Heart left ventricle (tissue), 13 donors: ENCODE results near the gene MYL1.

Experiments used
- CTCF ChIP-seq, 12 donors: fragments of 200-600 bp; sonication (generic) in 4 of 12; IDR thresholded peaks; one replicate each; pipeline versions ENCODE4 v1.5.0 to v1.8.0; 2018 to 2022; ENCODE audit warnings: antibody characterized with exemption in 12 of 12, mild to moderate bottlenecking in 5 of 12
- POLR2A ChIP-seq, 2 donors: fragments of 450-650 bp; IDR thresholded peaks; one replicate each; pipeline ENCODE4 v1.6.1; 2017; ENCODE audit warnings: antibody characterized with exemption in 2 of 2, mild to moderate bottlenecking in 2 of 2, moderate library complexity in 2 of 2
- donor health status: ischemic (EF 13 %, LVEDD 7.1; RV severe dilation, severe dysfunction).
- donor health status: DM: no; HTN: yes; CAD: no.
- donor health status: DM: no; HTN: no; CAD: no.
- donor health status: ischemic (EF 25% LVEDD 6.9; RV normal size, moderate dysfunction).
- donor health status: ischemic (EF 25% LVEDD 5.7; RV mildly dilated, moderate dysfunction).
- donor health status: ischemic (EF 35%, LVEDD 5.7; RV mildly dilated, moderate dysfunction).
- donor health status: nonischemic (EF 11% LVEDD 7.7; RV severe dilation, severe dysfunction).
- donor health status: DM: yes; HTN: yes; CAD: no.
- donor health status: PGD.
- donor health status: ischemic (EF 29% LVEDD 5.4; RV normal size, mild dysfunction).
- donor health status: nonischemic (EF 23%, LVEDD 6.1; RV moderate dilation, normal function).

DNA sequence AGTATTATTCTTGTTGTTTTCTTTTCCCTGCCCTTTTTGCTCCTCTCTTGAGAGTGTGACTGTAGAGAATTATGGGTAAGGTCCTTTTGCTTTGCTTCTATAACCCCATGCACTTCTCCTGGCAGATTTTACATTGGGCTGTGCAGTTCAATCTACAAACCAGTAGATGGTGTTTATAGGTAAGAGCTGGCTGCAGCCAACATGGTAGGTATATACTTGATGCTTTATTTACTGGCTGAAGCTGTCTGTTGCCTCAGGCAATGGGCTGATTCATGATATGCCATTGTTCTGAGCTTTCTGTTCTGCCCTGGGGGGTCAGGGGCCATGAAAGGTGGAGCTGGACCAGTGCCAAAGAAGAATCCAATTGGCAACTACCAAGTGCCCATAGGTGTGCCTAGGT is 48.3 kb upstream of the MYL1 start:
- TF ChIP-seq CTCF (IDR thresholded peaks at IDR 0.05) (peak in 6 of 12 donors; percentile 15 to 39 (median 22)), POLR2A (IDR thresholded peaks at IDR 0.05) (no peak)
